NCI-H1930 (cell line): ENCODE measurements around the gene BORCS8.
"Not testable (repeated sequence)": the region's sequence is repeated elsewhere in the genome, so short reads cannot be mapped to it uniquely, and the experiment has no call there.

Source experiments
- DNase-seq, 2 experiments: peaks; one replicate each; lab custom pipeline; 2025; lab: John Stamatoyannopoulos, UW

BORCS8 gene

GRCh38 chr19:19148504-19148903 lies 43.4 kb downstream of the BORCS8 start:
- not testable (repeated sequence) for DNase-seq

GRCh38 chr19:19147344-19147743 lies 44.6 kb downstream of the BORCS8 start:
- DNase-seq: no peak

- DNase-seq: no peak
Measured at GRCh38 chr19:19146865-19147264, 45.1 kb downstream of the BORCS8 start.

- DNase-seq: peak in 1 of 2 experiments; percentile 35
Measured at GRCh38 chr19:19145684-19146608, 46.0 kb downstream of the BORCS8 start.

- no peak for DNase-seq
Measured at GRCh38 chr19:19145281-19145680, 46.7 kb downstream of the BORCS8 start.

GRCh38 chr19:19142347-19142746 lies 49.6 kb downstream of the BORCS8 start:
- no peak for DNase-seq

- DNase-seq: no peak
Measured at GRCh38 chr19:19140476-19140875, 51.5 kb downstream of the BORCS8 start.

GRCh38 chr19:19139876-19140229 lies 52.1 kb downstream of the BORCS8 start:
- no peak for DNase-seq

GRCh38 chr19:19138109-19138981 lies 53.6 kb downstream of the BORCS8 start, which contains the start of gene TMEM161A:
TMEM161A (minus strand) TSS chr19:19138478; CDS start chr19:19138428, 50 bp downstream.
- peak; percentile 88 for DNase-seq

GRCh38 chr19:19137556-19138108 lies 54.3 kb downstream of the BORCS8 start:
- no peak for DNase-seq

GRCh38 chr19:19135713-19136112 lies 56.2 kb downstream of the BORCS8 start:
- DNase-seq: not testable (repeated sequence)

- DNase-seq: no peak
Measured at GRCh38 chr19:19134687-19135158, 57.2 kb downstream of the BORCS8 start.

- DNase-seq: no peak
Measured at GRCh38 chr19:19133985-19134384, 58.0 kb downstream of the BORCS8 start.

- DNase-seq: no peak
Measured at GRCh38 chr19:19132912-19133311, 59.0 kb downstream of the BORCS8 start.

GRCh38 chr19:19131989-19132388 lies 60.0 kb downstream of the BORCS8 start:
- DNase-seq: no peak
